Astrocyte (in vitro differentiated cells and primary cell): Measurements from ENCODE around the gene ZBTB2. TPM values are rescaled to one million over a fixed set of nuclear protein-coding genes. Genes with fewer than 3 reads are reported as not detected.

Source experiments
- DNase-seq: peaks from one replicate; pipeline ENCODE4 v3.0.0-alpha.2; 2010; ENCODE audit warnings: low read depth
- FAIRE-seq: peaks from 2 replicates; lab custom pipeline; 2011; peaks lifted over from hg19 to GRCh38; lab: Jason Lieb, UNC
- H2AFZ ChIP-seq: 2 replicates; pipeline ENCODE4 v1.6.0; 2012; ENCODE audit warnings: low read depth, low read length, inconsistent platforms
- H3K27ac ChIP-seq: 2 replicates; pipeline ENCODE4 v1.5.1; 2011; ENCODE audit warnings: low read depth, low read length, inconsistent platforms
- H3K27me3 ChIP-seq: 2 replicates; pipeline ENCODE4 v1.6.0; 2011; ENCODE audit warnings: low read length, inconsistent platforms; ENCODE audit not compliant: insufficient read depth
- H3K36me3 ChIP-seq: 2 replicates; pipeline ENCODE4 v1.5.1; 2011; ENCODE audit warnings: low read length, inconsistent platforms; ENCODE audit not compliant: insufficient read depth
- H3K4me1 ChIP-seq: 2 replicates; pipeline ENCODE4 v1.5.1; 2011; ENCODE audit warnings: low read length, inconsistent platforms; ENCODE audit not compliant: insufficient read depth
- H3K4me2 ChIP-seq: 2 replicates; pipeline ENCODE4 v1.6.0; 2012; ENCODE audit warnings: low read length, inconsistent platforms
- H3K4me3 ChIP-seq: 2 replicates; pipeline ENCODE4 v1.5.1; 2011; ENCODE audit warnings: low read depth, mild to moderate bottlenecking, low read length, inconsistent platforms; ENCODE audit not compliant: insufficient read depth
- H3K79me2 ChIP-seq: 2 replicates; pipeline ENCODE4 v1.6.0; 2012; ENCODE audit warnings: mild to moderate bottlenecking, low read length, inconsistent platforms; ENCODE audit not compliant: insufficient read depth
- H3K9ac ChIP-seq: 2 replicates; pipeline ENCODE4 v1.6.0; 2012; ENCODE audit warnings: mild to moderate bottlenecking, low read length, inconsistent platforms
- H3K9me3 ChIP-seq: 2 replicates; pipeline ENCODE4 v1.5.1; 2012; ENCODE audit warnings: low read depth, mild to moderate bottlenecking, low read length, inconsistent platforms; ENCODE audit not compliant: insufficient read depth
- H4K20me1 ChIP-seq: 2 replicates; pipeline ENCODE4 v1.6.0; 2012; ENCODE audit warnings: low read length, inconsistent platforms; ENCODE audit not compliant: insufficient read depth
- H3K27ac Mint-ChIP-seq: one replicate; pipeline ENCODE4 v1.8.0; 2021; ENCODE audit warnings: mild to moderate bottlenecking, mixed read lengths; ENCODE audit not compliant: unreplicated experiment
- H3K27me3 Mint-ChIP-seq: one replicate; pipeline ENCODE4 v1.8.0; 2021; ENCODE audit warnings: low read depth, mixed read lengths; ENCODE audit not compliant: unreplicated experiment
- H3K36me3 Mint-ChIP-seq: one replicate; pipeline ENCODE4 v1.8.0; 2021; ENCODE audit warnings: low read depth, mixed read lengths; ENCODE audit not compliant: unreplicated experiment
- H3K4me1 Mint-ChIP-seq: one replicate; pipeline ENCODE4 v1.8.0; 2021; ENCODE audit warnings: low read depth, mixed read lengths; ENCODE audit not compliant: unreplicated experiment
- H3K4me3 Mint-ChIP-seq: one replicate; pipeline ENCODE4 v1.8.0; 2021; ENCODE audit warnings: mild to moderate bottlenecking, moderate library complexity, mixed read lengths; ENCODE audit not compliant: unreplicated experiment
- H3K9me3 Mint-ChIP-seq: one replicate; pipeline ENCODE4 v1.8.0; 2021; ENCODE audit warnings: mild to moderate bottlenecking, mixed read lengths; ENCODE audit not compliant: unreplicated experiment
- CTCF ChIP-seq: IDR thresholded peaks from 2 replicates; pipeline ENCODE4 v1.5.1; 2011; ENCODE audit warnings: low read depth, mild to moderate bottlenecking, inconsistent platforms, low read length, moderate library complexity; ENCODE audit not compliant: insufficient read depth
- EZH2 ChIP-seq: IDR thresholded peaks from 2 replicates; pipeline ENCODE4 v1.6.1; 2012; ENCODE audit warnings: mild to moderate bottlenecking, low read length, inconsistent platforms; ENCODE audit not compliant: insufficient read depth
- total RNA-seq: library from RNA; stranded (reverse); gene quantifications from 2 replicates; pipeline ENCODE4 v1.2.1, GENCODE V29; 2021

The ZBTB2 gene
- total RNA-seq, 1 donor from 2014 or later, result 20.8 TPM

DNA sequence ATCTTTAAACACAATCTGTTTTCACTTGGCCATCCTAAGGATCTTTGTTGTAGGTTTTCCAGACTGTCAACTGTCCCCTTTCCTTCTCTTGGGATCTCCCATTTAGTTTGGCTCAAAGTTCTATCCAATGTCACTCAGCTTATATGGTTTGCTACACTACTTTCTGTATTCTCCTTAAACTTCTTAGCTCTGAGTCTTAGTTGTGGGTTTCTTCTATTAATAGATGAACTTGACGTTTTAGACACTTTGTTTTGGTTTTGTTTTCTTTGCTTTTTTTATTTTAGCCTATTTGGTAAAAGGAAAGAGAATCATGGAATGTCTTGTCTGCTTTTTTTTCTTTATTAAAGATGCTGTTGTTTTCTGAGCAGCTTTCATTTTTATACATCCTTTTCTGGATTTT lies 49.1 kb upstream of the ZBTB2 start:
- H3K27ac Mint-ChIP-seq, result peak overlapping the region; percentile 70

GRCh38 chr6:151437401-151437800 lies 46.0 kb upstream of the ZBTB2 start:
- peaks cover 5% of the 10 kb centered on the region for H3K36me3 ChIP-seq
- Mint-ChIP-seq H3K4me3 (no peak overlapping the region), H3K36me3 (peaks cover 10% of the 10 kb centered on the region), H3K27me3 (no peaks in the 10 kb centered on the region), H3K27ac (no peak overlapping the region), H3K9me3 (no peaks in the 10 kb centered on the region), H3K4me1 (peaks cover 21% of the 10 kb centered on the region)
- no peaks in the 10 kb centered on the region for H3K9me3 ChIP-seq
- no peak for FAIRE-seq
- no peak overlapping the region for H3K9ac ChIP-seq
- no peak for TF ChIP-seq CTCF
- TF ChIP-seq EZH2, result no peak
- H2AFZ ChIP-seq, result no peak overlapping the region
- peaks cover 66% of the 10 kb centered on the region for H3K79me2 ChIP-seq
- H3K27me3 ChIP-seq, result no peaks in the 10 kb centered on the region
- peak overlapping the region; percentile 58 for H3K27ac ChIP-seq
- peaks cover 21% of the 10 kb centered on the region for H3K4me1 ChIP-seq
- peak; percentile 40 for DNase-seq
- peak overlapping the region; percentile 3 for H3K4me2 ChIP-seq
- no peak overlapping the region for H3K4me3 ChIP-seq
- peaks cover 19% of the 10 kb centered on the region for H4K20me1 ChIP-seq

More for the DNA sequence above, 49.1 kb upstream of the ZBTB2 start:
- no peak overlapping the region for H3K4me2 ChIP-seq
- peaks cover 38% of the 10 kb centered on the region for H3K4me1 ChIP-seq
- TF ChIP-seq CTCF (no peak), EZH2 (no peak)
- no peaks in the 10 kb centered on the region for H3K9me3 ChIP-seq
- H3K9ac ChIP-seq, result no peak overlapping the region
- H3K36me3 ChIP-seq, result no peaks in the 10 kb centered on the region
- peaks cover 7% of the 10 kb centered on the region for H3K36me3 Mint-ChIP-seq
- no peak overlapping the region for H3K4me3 Mint-ChIP-seq
- H3K4me1 Mint-ChIP-seq, result peaks cover 35% of the 10 kb centered on the region
- no peak overlapping the region for H3K4me3 ChIP-seq
- FAIRE-seq (no peak), DNase-seq (no peak)
- no peak overlapping the region for H3K27ac ChIP-seq
- peaks cover 90% of the 10 kb centered on the region for H3K79me2 ChIP-seq
- H3K27me3 Mint-ChIP-seq, result no peaks in the 10 kb centered on the region
- no peaks in the 10 kb centered on the region for H3K9me3 Mint-ChIP-seq
- H4K20me1 ChIP-seq, result peaks cover 19% of the 10 kb centered on the region
- no peaks in the 10 kb centered on the region for H3K27me3 ChIP-seq
- no peak overlapping the region for H2AFZ ChIP-seq

DNA sequence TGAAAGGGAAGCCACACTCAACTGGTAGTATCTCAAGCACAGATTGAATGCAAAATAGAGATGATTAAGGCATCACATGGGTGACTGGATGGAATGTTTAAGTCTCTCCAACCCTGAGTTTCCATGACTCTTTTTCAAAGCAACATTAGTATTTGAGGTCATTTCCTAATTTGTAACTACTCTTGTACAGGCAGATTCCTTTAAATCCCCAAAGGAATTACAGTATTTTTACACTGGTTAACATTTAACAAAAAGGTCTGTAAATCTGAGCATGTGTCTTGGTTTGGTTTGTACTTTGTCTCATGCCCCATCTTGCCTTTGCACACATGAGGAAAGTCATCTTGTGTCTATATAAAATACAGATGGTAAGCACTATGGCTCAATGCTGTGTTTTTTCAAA lies 45.4 kb upstream of the ZBTB2 start:
- Mint-ChIP-seq H3K36me3 (peaks cover 11% of the 10 kb centered on the region), H3K27me3 (no peaks in the 10 kb centered on the region), H3K27ac (peak overlapping the region; percentile 0), H3K4me1 (peaks cover 20% of the 10 kb centered on the region), H3K9me3 (no peaks in the 10 kb centered on the region), H3K4me3 (no peak overlapping the region)
- Histone ChIP-seq H2AFZ (no peak overlapping the region), H3K4me1 (peaks cover 21% of the 10 kb centered on the region), H3K27me3 (no peaks in the 10 kb centered on the region), H3K4me3 (no peak overlapping the region), H3K27ac (peak overlapping the region; percentile 58), H3K79me2 (peaks cover 60% of the 10 kb centered on the region), H4K20me1 (peaks cover 17% of the 10 kb centered on the region), H3K9me3 (no peaks in the 10 kb centered on the region), H3K36me3 (peaks cover 5% of the 10 kb centered on the region), H3K4me2 (peak overlapping the region; percentile 26), H3K9ac (no peak overlapping the region)
- no peak for TF ChIP-seq CTCF
- TF ChIP-seq EZH2, result no peak
- FAIRE-seq (peak; percentile 55), DNase-seq (peak; percentile 63)
